WTC11 (cell line): Measurements from ENCODE around the gene C6orf120. TPM values are rescaled to one million over a fixed set of nuclear protein-coding genes. Genes with fewer than 3 reads are reported as not detected.

ENCODE experiments used
- ARID4B ChIP-seq: sonication (generic); formaldehyde crosslinking; IDR thresholded peaks from 2 replicates; pipeline ENCODE4 v1.8.0; 2023; ENCODE audit warnings: missing genetic modification reagents, mild to moderate bottlenecking, borderline replicate concordance
- ATF3 ChIP-seq: sonication (generic); formaldehyde crosslinking; conservative IDR thresholded peaks from 2 replicates; pipeline ENCODE4 v1.8.1; 2022; ENCODE audit warnings: mild to moderate bottlenecking, missing genetic modification reagents
- ATF6 ChIP-seq: sonication (generic); formaldehyde crosslinking; IDR thresholded peaks from 2 replicates; pipeline ENCODE4 v1.8.1; 2023; ENCODE audit warnings: mild to moderate bottlenecking, missing genetic modification reagents
- CDX4 ChIP-seq: fragments of 250-450 bp; sonication (Bioruptor Pico); IDR thresholded peaks from 2 replicates; pipeline ENCODE4 v1.9.0; 2021; ENCODE audit warnings: moderate library complexity, mild to moderate bottlenecking, inconsistent platforms, borderline replicate concordance
- CREB1 ChIP-seq: sonication (generic); formaldehyde crosslinking; IDR thresholded peaks from 2 replicates; pipeline ENCODE4 v1.8.0; 2023; ENCODE audit warnings: mild to moderate bottlenecking, missing genetic modification reagents
- FOXJ3 ChIP-seq: sonication (generic); formaldehyde crosslinking; IDR thresholded peaks from 2 replicates; pipeline ENCODE4 v1.9.0; 2021; ENCODE audit warnings: missing genetic modification reagents, mild to moderate bottlenecking, borderline replicate concordance
- GRHL2 ChIP-seq: fragments of 250-450 bp; sonication (Bioruptor Pico); IDR thresholded peaks from 2 replicates; pipeline ENCODE4 v1.8.0; 2022; ENCODE audit warnings: mild to moderate bottlenecking, moderate library complexity; ENCODE audit not compliant: insufficient replicate concordance, severe bottlenecking
- IRF1 ChIP-seq: sonication (generic); formaldehyde crosslinking; IDR thresholded peaks from 2 replicates; pipeline ENCODE4 v1.8.0; 2023; ENCODE audit warnings: missing genetic modification reagents
- KAT7 ChIP-seq: sonication (generic); formaldehyde crosslinking; IDR thresholded peaks from 2 replicates; pipeline ENCODE4 v1.8.1; 2023; ENCODE audit warnings: missing genetic modification reagents, mild to moderate bottlenecking, borderline replicate concordance
- MLX ChIP-seq: sonication (generic); formaldehyde crosslinking; IDR thresholded peaks from 2 replicates; pipeline ENCODE4 v1.8.1; 2023; ENCODE audit warnings: mild to moderate bottlenecking, missing genetic modification reagents, moderate library complexity
- MYBL2 ChIP-seq: sonication (generic); formaldehyde crosslinking; IDR thresholded peaks from 2 replicates; pipeline ENCODE4 v1.8.1; 2023; ENCODE audit warnings: mild to moderate bottlenecking, moderate library complexity, missing genetic modification reagents
- NR3C1 ChIP-seq: sonication (generic); formaldehyde crosslinking; conservative IDR thresholded peaks from 2 replicates; pipeline ENCODE4 v1.8.1; 2023; ENCODE audit warnings: low read depth, mild to moderate bottlenecking, missing genetic modification reagents
- SMAD3 ChIP-seq: sonication (generic); formaldehyde crosslinking; IDR thresholded peaks from 2 replicates; pipeline ENCODE4 v1.8.0; 2022; ENCODE audit warnings: missing genetic modification reagents, mild to moderate bottlenecking, borderline replicate concordance
- SMAD4 ChIP-seq: sonication (generic); formaldehyde crosslinking; IDR thresholded peaks from 2 replicates; pipeline ENCODE4 v1.8.0; 2022; ENCODE audit warnings: mild to moderate bottlenecking, missing genetic modification reagents
- SP1 ChIP-seq: sonication (generic); formaldehyde crosslinking; conservative IDR thresholded peaks from 2 replicates; pipeline ENCODE4 v1.8.1; 2022; ENCODE audit warnings: missing genetic modification reagents
- TEAD1 ChIP-seq: sonication (generic); formaldehyde crosslinking; IDR thresholded peaks from 2 replicates; pipeline ENCODE4 v1.8.0; 2022; ENCODE audit warnings: mild to moderate bottlenecking, missing genetic modification reagents
- TEAD4 ChIP-seq: sonication (generic); formaldehyde crosslinking; IDR thresholded peaks from 2 replicates; pipeline ENCODE4 v1.8.0; 2022; ENCODE audit warnings: mild to moderate bottlenecking, missing genetic modification reagents
- USF1 ChIP-seq: sonication (generic); formaldehyde crosslinking; IDR thresholded peaks from 2 replicates; pipeline ENCODE4 v1.8.0; 2022; ENCODE audit warnings: mild to moderate bottlenecking, missing genetic modification reagents
- USF2 ChIP-seq: sonication (generic); formaldehyde crosslinking; IDR thresholded peaks from 2 replicates; pipeline ENCODE4 v1.8.1; 2023; ENCODE audit warnings: mild to moderate bottlenecking, missing genetic modification reagents, moderate library complexity
- ZNF121 ChIP-seq: sonication (generic); formaldehyde crosslinking; IDR thresholded peaks from 2 replicates; pipeline ENCODE4 v1.8.0; 2023; ENCODE audit warnings: missing genetic modification reagents
- ZNF219 ChIP-seq: sonication (generic); formaldehyde crosslinking; IDR thresholded peaks from 2 replicates; pipeline ENCODE4 v1.8.0; 2023; ENCODE audit warnings: missing genetic modification reagents, mild to moderate bottlenecking, borderline replicate concordance
- ZNF232 ChIP-seq: sonication (generic); formaldehyde crosslinking; IDR thresholded peaks from 2 replicates; pipeline ENCODE4 v1.8.0; 2022; ENCODE audit warnings: mild to moderate bottlenecking, missing genetic modification reagents
- ZNF396 ChIP-seq: fragments of 250-450 bp; sonication (Bioruptor Pico); IDR thresholded peaks from 2 replicates; pipeline ENCODE4 v1.8.0; 2021; ENCODE audit warnings: mild to moderate bottlenecking, moderate library complexity, borderline replicate concordance
- ZNF416 ChIP-seq: fragments of 250-450 bp; sonication (Bioruptor Pico); IDR thresholded peaks from 2 replicates; pipeline ENCODE4 v1.9.0; 2021; ENCODE audit warnings: mild to moderate bottlenecking, inconsistent platforms
- ZNF671 ChIP-seq: fragments of 250-450 bp; sonication (Bioruptor Pico); IDR thresholded peaks from 2 replicates; pipeline ENCODE4 v1.8.0; 2021; ENCODE audit warnings: mild to moderate bottlenecking
- total RNA-seq: library from RNA; stranded (reverse); gene quantifications from 3 replicates; pipeline ENCODE4 v1.2.3, GENCODE V29; 2021

The C6orf120 gene
- total RNA-seq, 1 experiment from 2014 or later = 34.5 TPM

- no peak for TF ChIP-seq USF2 (CRISPR knock-in tag)
- no peak for TF ChIP-seq CDX4 (CRISPR knock-in tag)
- no peak for TF ChIP-seq ATF3 (CRISPR knock-in tag)
- peak; percentile 47; the same call in 1 of the 2 replicates for TF ChIP-seq ARID4B
- TF ChIP-seq ZNF396 (CRISPR knock-in tag) = no peak
- TF ChIP-seq IRF1 (CRISPR knock-in tag) = no peak
- no peak for TF ChIP-seq FOXJ3 (CRISPR knock-in tag)
- peak; percentile 43; the same call in 1 of the 2 replicates for TF ChIP-seq KAT7 (CRISPR knock-in tag)
- TF ChIP-seq USF1 (CRISPR knock-in tag) = peak; percentile 43; the same call in 1 of the 2 replicates
- no peak for TF ChIP-seq GRHL2 (CRISPR knock-in tag)
- TF ChIP-seq ZNF121 = no peak
- TF ChIP-seq ZNF219 (CRISPR knock-in tag) = peak; percentile 37; the same call in 1 of the 2 replicates
- 0 out of 2 replicates have a peak, but pooled peaks have one; percentile 13 for TF ChIP-seq MYBL2
- no peak for TF ChIP-seq NR3C1 (CRISPR knock-in tag)
- TF ChIP-seq SMAD4 (CRISPR knock-in tag) = peak; percentile 73
- TF ChIP-seq CREB1 = no peak
- peak; percentile 74 for TF ChIP-seq SP1 (CRISPR knock-in tag)
- no peak for TF ChIP-seq ZNF671 (CRISPR knock-in tag)
- no peak for TF ChIP-seq TEAD4 (CRISPR knock-in tag)
- no peak for TF ChIP-seq ATF6
- no peak for TF ChIP-seq ZNF416 (CRISPR knock-in tag)
- TF ChIP-seq SMAD3 (CRISPR knock-in tag) = peak; percentile 74
- TF ChIP-seq MLX (CRISPR knock-in tag) = peak; percentile 92; the same call in 1 of the 2 replicates
- TF ChIP-seq ZNF232 = peak; percentile 37; the same call in 1 of the 2 replicates
- TF ChIP-seq TEAD1 = peak; percentile 55; the same call in 1 of the 2 replicates
Observed at GRCh38 chr6:169701954-169702839, at the start of gene C6orf120, which contains the start of gene WDR27 (continued).
